H1 (cell line): ENCODE measurements around the gene BSN. TPM values are rescaled to one million over a fixed set of nuclear protein-coding genes. Genes with fewer than 3 reads are reported as not detected.

Source experiments
- CTCF ChIA-PET: fragments of 300-600 bp; sonication (Branson Sonifier 250); formaldehyde crosslinking; loops from one replicate; lab custom pipeline; 2021; ENCODE audit not compliant: partially characterized antibody; lab: Charles Lee
- POLR2A ChIA-PET: fragments of 300-600 bp; sonication (Branson Sonifier 250); formaldehyde crosslinking; loops from one replicate; lab custom pipeline; 2021; ENCODE audit warnings: inconsistent platforms; ENCODE audit not compliant: partially characterized antibody; lab: Charles Lee
- DNase-seq, 2 experiments: peaks; one replicate each; pipeline versions ENCODE4 v3.0.0 to v3.0.0-alpha.2; 2010 to 2022; ENCODE audit warnings: low spot score in 2 of 2, low read depth in 1 of 2, mixed read lengths in 1 of 2
- FAIRE-seq: peaks from 2 replicates; lab custom pipeline; 2011; peaks lifted over from hg19 to GRCh38; lab: Jason Lieb, UNC
- H2AFZ ChIP-seq: 2 replicates; pipeline ENCODE4 v1.8.1; 2012; ENCODE audit warnings: low read length, inconsistent platforms
- H2AK5ac ChIP-seq: 2 replicates; pipeline ENCODE4 v1.6.1; 2013; ENCODE audit warnings: low read depth, low read length
- H2BK120ac ChIP-seq: replicated peaks from 2 replicates; pipeline ENCODE3; 2013; ENCODE audit warnings: low read depth, low read length, inconsistent platforms
- H2BK12ac ChIP-seq: 2 replicates; pipeline ENCODE4 v1.6.1; 2013; ENCODE audit warnings: low read depth, low read length
- H2BK15ac ChIP-seq: 2 replicates; pipeline ENCODE4 v1.6.1; 2013; ENCODE audit warnings: low read length
- H2BK20ac ChIP-seq: 2 replicates; pipeline ENCODE4 v1.6.1; 2013; ENCODE audit warnings: low read length
- H2BK5ac ChIP-seq: 2 replicates; pipeline ENCODE4 v1.6.1; 2013; ENCODE audit warnings: low read depth, low read length
- H3K14ac ChIP-seq: 2 replicates; pipeline ENCODE4 v1.6.1; 2013; ENCODE audit warnings: inconsistent platforms; ENCODE audit not compliant: insufficient read length
- H3K18ac ChIP-seq: 2 replicates; pipeline ENCODE4 v1.6.1; 2013; ENCODE audit warnings: low read length; ENCODE audit errors: extremely low read depth
- H3K23ac ChIP-seq: 2 replicates; pipeline ENCODE4 v1.6.1; 2013; ENCODE audit warnings: inconsistent platforms; ENCODE audit not compliant: insufficient read length
- H3K23me2 ChIP-seq: 2 replicates; pipeline ENCODE4 v1.6.1; 2013; ENCODE audit warnings: low read depth, low read length
- H3K27ac ChIP-seq: 2 replicates; pipeline ENCODE4 v1.6.1; 2011; ENCODE audit warnings: low read depth, low read length, inconsistent platforms
- H3K27me3 ChIP-seq, 4 experiments: replicated peaks in 1 of 4; 1 replicate in 1 of 4; 2 replicates in 3 of 4; pipeline versions ENCODE4 v1.6.1 to v1.8.1; 2011 to 2013; ENCODE audit warnings: low read length in 3 of 4, mild to moderate bottlenecking in 3 of 4, inconsistent platforms in 2 of 4, mixed read lengths in 2 of 4, moderate library complexity in 1 of 4; ENCODE audit not compliant: control insufficient read depth in 3 of 4, insufficient read depth in 3 of 4; ENCODE audit errors: extremely low read depth in 1 of 4
- H3K36me3 ChIP-seq, 4 experiments: 2 replicates each; pipeline versions ENCODE4 v1.6.1 to v1.8.1; 2011 to 2013; ENCODE audit warnings: mild to moderate bottlenecking in 4 of 4, low read length in 3 of 4, moderate library complexity in 2 of 4, control low read depth in 1 of 4, inconsistent platforms in 1 of 4; ENCODE audit not compliant: insufficient read depth in 4 of 4, control insufficient read depth in 2 of 4
- H3K4ac ChIP-seq: replicated peaks from 2 replicates; pipeline ENCODE3; 2013; ENCODE audit warnings: low read length, low read depth, mixed read lengths, inconsistent platforms; ENCODE audit not compliant: insufficient read length
- H3K4me1 ChIP-seq, 4 experiments: replicated peaks in 1 of 4; 1 replicate in 1 of 4; 2 replicates in 3 of 4; pipeline versions ENCODE4 v1.6.1 to v1.8.1; 2011 to 2013; ENCODE audit warnings: low read length in 3 of 4, inconsistent platforms in 2 of 4, mixed read lengths in 1 of 4; ENCODE audit not compliant: insufficient read depth in 4 of 4, control insufficient read depth in 3 of 4
- H3K4me2 ChIP-seq, 2 experiments: 2 replicates each; pipeline versions ENCODE4 v1.6.1 to v1.8.1; 2011 to 2013; ENCODE audit warnings: low read depth in 2 of 2, low read length in 2 of 2, control low read depth in 1 of 2, inconsistent platforms in 1 of 2, mild to moderate bottlenecking in 1 of 2; ENCODE audit not compliant: insufficient read depth in 1 of 2
- H3K4me3 ChIP-seq, 4 experiments: fragments of 200-600, 300-600 bp in 1 of 4; sonication (generic), shearing (Covaris generic), sonication (Bioruptor Twin) in 1 of 4; 2 replicates each; pipeline versions ENCODE4 v1.5.1 to v1.8.1; 2011 to 2016; ENCODE audit warnings: low read length in 4 of 4, low read depth in 3 of 4, control low read depth in 2 of 4, inconsistent platforms in 2 of 4, mild to moderate bottlenecking in 2 of 4, mixed read lengths in 1 of 4, moderate library complexity in 1 of 4; ENCODE audit not compliant: insufficient read depth in 2 of 4; ENCODE audit errors: extremely low read depth in 1 of 4
- H3K56ac ChIP-seq: replicated peaks from 2 replicates; pipeline ENCODE3; 2013; ENCODE audit warnings: low read depth, mild to moderate bottlenecking, mixed read lengths, low read length, inconsistent platforms; ENCODE audit not compliant: insufficient read length
- H3K79me1 ChIP-seq: 2 replicates; pipeline ENCODE4 v1.6.1; 2013; ENCODE audit warnings: low read depth, low read length, control low read depth
- H3K79me2 ChIP-seq, 2 experiments: 2 replicates each; pipeline versions ENCODE4 v1.6.1 to v1.8.1; 2012 to 2013; ENCODE audit warnings: low read length in 2 of 2, mild to moderate bottlenecking in 2 of 2, inconsistent platforms in 1 of 2; ENCODE audit not compliant: insufficient read depth in 2 of 2, control insufficient read depth in 1 of 2
- H3K9ac ChIP-seq, 4 experiments: replicated peaks in 1 of 4; 1 replicate in 1 of 4; 2 replicates in 3 of 4; pipeline versions ENCODE4 v1.6.1 to v1.8.1; 2011 to 2013; ENCODE audit warnings: low read depth in 3 of 4, low read length in 3 of 4, control low read depth in 2 of 4, mild to moderate bottlenecking in 2 of 4, moderate library complexity in 2 of 4, inconsistent platforms in 1 of 4; ENCODE audit errors: extremely low read depth in 1 of 4
- H3K9me3 ChIP-seq, 2 experiments: 2 replicates each; pipeline versions ENCODE4 v1.6.1 to v1.8.1; 2012 to 2013; ENCODE audit warnings: mild to moderate bottlenecking in 2 of 2, moderate library complexity in 2 of 2, control low read depth in 1 of 2, inconsistent platforms in 1 of 2, low read depth in 1 of 2, low read length in 1 of 2, mixed read lengths in 1 of 2; ENCODE audit not compliant: insufficient read depth in 2 of 2
- H4K20me1 ChIP-seq, 2 experiments: replicated peaks in 1 of 2; 2 replicates each; pipeline versions ENCODE3 to v1.8.1; 2011 to 2013; ENCODE audit warnings: inconsistent platforms in 2 of 2, low read length in 2 of 2, mild to moderate bottlenecking in 1 of 2; ENCODE audit not compliant: insufficient read depth in 2 of 2, control insufficient read depth in 1 of 2
- H4K5ac ChIP-seq: 2 replicates; pipeline ENCODE4 v1.6.1; 2013; ENCODE audit warnings: low read length, low read depth, mixed read lengths, inconsistent platforms; ENCODE audit not compliant: insufficient read length
- H4K8ac ChIP-seq: 2 replicates; pipeline ENCODE4 v1.8.0; 2013; ENCODE audit warnings: mild to moderate bottlenecking, moderate library complexity, low read length, inconsistent platforms; ENCODE audit not compliant: insufficient read depth; ENCODE audit errors: extremely low read depth
- H4K91ac ChIP-seq: replicated peaks from 2 replicates; pipeline ENCODE3; 2013; ENCODE audit warnings: low read length, mixed read lengths, inconsistent platforms; ENCODE audit not compliant: insufficient read length
- ASH2L ChIP-seq: fragments of 200-600, 300-600 bp; sonication (generic); IDR thresholded peaks from one replicate; pipeline ENCODE4 v1.7.1; 2017; ENCODE audit warnings: low read length
- CHD1 ChIP-seq: IDR thresholded peaks from 2 replicates; pipeline ENCODE4 v1.6.1; 2012; ENCODE audit warnings: low read depth, low read length, improper control_type of control experiment
- CHD2 ChIP-seq: IDR thresholded peaks from 2 replicates; pipeline ENCODE4 v1.6.1; 2012; ENCODE audit warnings: low read length, improper control_type of control experiment
- EP300 ChIP-seq, 2 experiments: IDR thresholded peaks; 1 replicate in 1 of 2; 2 replicates in 1 of 2; pipeline ENCODE4 v1.6.1; 2011 to 2012; ENCODE audit warnings: low read depth in 2 of 2, low read length in 2 of 2, mild to moderate bottlenecking in 2 of 2, borderline replicate concordance in 1 of 2, inconsistent platforms in 1 of 2, moderate library complexity in 1 of 2
- EZH2 ChIP-seq: fragments of 200-600 bp; sonication (generic); IDR thresholded peaks from 2 replicates; pipeline ENCODE4 v1.7.1; 2012; ENCODE audit warnings: low read depth, mild to moderate bottlenecking, moderate library complexity, low read length, inconsistent platforms; ENCODE audit not compliant: severe bottlenecking
- KDM1A ChIP-seq: fragments of 200-600, 300-600 bp; sonication (generic); IDR thresholded peaks from 2 replicates; pipeline ENCODE4 v1.7.1; 2016; ENCODE audit warnings: mild to moderate bottlenecking, low read length, borderline replicate concordance
- POU5F1 ChIP-seq: IDR thresholded peaks from 2 replicates; pipeline ENCODE4 v1.6.1; 2011; ENCODE audit warnings: low read depth, mild to moderate bottlenecking, low read length, moderate library complexity
- RAD21 ChIP-seq, 2 experiments: IDR thresholded peaks in 1 of 2; conservative IDR thresholded peaks in 1 of 2; 2 replicates each; pipeline ENCODE4 v1.6.1; 2011; ENCODE audit warnings: low read depth in 2 of 2, low read length in 2 of 2, improper control_type of control experiment in 1 of 2, inconsistent platforms in 1 of 2, mild to moderate bottlenecking in 1 of 2, moderate library complexity in 1 of 2
- RNF2 ChIP-seq: fragments of 200-900, 300-1000 bp; sonication (generic); IDR thresholded peaks from 2 replicates; pipeline ENCODE4 v1.7.1; 2016; ENCODE audit warnings: borderline replicate concordance, low read depth, mild to moderate bottlenecking, antibody characterized with exemption, low read length; ENCODE audit not compliant: poor library complexity, severe bottlenecking; ENCODE audit errors: missing control alignments
- SAP30 ChIP-seq: fragments of 300-600 bp; sonication (generic); IDR thresholded peaks from 2 replicates; pipeline ENCODE4 v1.7.1; 2012; ENCODE audit warnings: low read length, moderate library complexity, mild to moderate bottlenecking, inconsistent platforms; ENCODE audit not compliant: insufficient read depth, insufficient replicate concordance
- SP2 ChIP-seq: IDR thresholded peaks from 2 replicates; pipeline ENCODE4 v1.6.1; 2012; ENCODE audit warnings: mild to moderate bottlenecking, low read length, inconsistent platforms
- SRF ChIP-seq: IDR thresholded peaks from 2 replicates; pipeline ENCODE4 v1.6.1; 2011; ENCODE audit warnings: mild to moderate bottlenecking, low read depth, low read length, moderate library complexity
- SUZ12 ChIP-seq: fragments of 200-600 bp; sonication (generic); IDR thresholded peaks from 2 replicates; pipeline ENCODE4 v1.6.1; 2012; ENCODE audit warnings: mild to moderate bottlenecking, inconsistent platforms, low read length, moderate library complexity, mixed read lengths
- WGBS, 2 experiments: shearing (Covaris generic) in 1 of 2; methylation state at CpG; one replicate each; pipeline versions ENCODE4 v1.1.6 to v1.1.7; 2013 to 2015; ENCODE audit warnings: low lambda C conversion rate in 2 of 2, mixed read lengths in 2 of 2, inconsistent platforms in 1 of 2, low coverage in 1 of 2, missing lambda C conversion rate in 1 of 2; ENCODE audit not compliant: insufficient replicate concordance in 2 of 2, insufficient coverage in 1 of 2, insufficient read length in 1 of 2; ENCODE audit errors: extremely low coverage in 1 of 2, missing lambda C conversion rate in 1 of 2; 5-methylcytosine and 5-hydroxymethylcytosine counted together
- polyA plus RNA-seq, 7 experiments: library from polyadenylated mRNA; depleted of rRNA in 3 of 7; stranded (reverse) in 5 of 7; unstranded in 2 of 7; fragments of >200 nt in 5 of 7; fragments of 200-250 nt in 2 of 7; gene quantifications; 1 replicate in 5 of 7; 2 replicates in 1 of 7; 4 replicates in 1 of 7; pipeline versions ENCODE4 v1.2.1 to v1.2.3, GENCODE V29; 2011 to 2013; ENCODE audit warnings: missing spikeins in 2 of 7, mixed read lengths in 2 of 7
- total RNA-seq: library from RNA; stranded (reverse); fragmentation: NEBNext Ultra II Directional; extraction: Animal tissue kit (Norgen Biotek cat#: 25700); gene quantifications from 2 replicates; pipeline ENCODE4 v1.2.1, GENCODE V29; 2021

BSN gene
- total and polyA plus RNA-seq, 2 of the 8 experiments (the other 6 are each of a cell fraction or from before 2014, with no cell fraction given): 0.60 to 3.0 TPM

- Histone ChIP-seq H3K36me3 (no peaks in the 10 kb centered on the region; a peak in 1 of 8 replicates), H3K14ac (no peak overlapping the region), H3K79me1 (no peaks in the 10 kb centered on the region), H3K9me3 (no peaks in the 10 kb centered on the region), H2BK12ac (no peak overlapping the region), H2AK5ac (no peak overlapping the region), H3K79me2 (no peaks in the 10 kb centered on the region), H2AFZ (no peak overlapping the region), H4K8ac (no peak overlapping the region; the same call in 1 of the 2 replicates), H4K91ac (no peak overlapping the region), H3K18ac (no peak overlapping the region; the same call in 1 of the 2 replicates), H3K4me2 (no peak overlapping the region), H4K20me1 (no peaks in the 10 kb centered on the region), H3K4ac (no peak overlapping the region), H3K9ac (no peak overlapping the region), H3K4me1 (peaks cover 0 to 3% (median 0%) of the 10 kb centered on the region in 4 experiments; a peak in 1 of 7 replicates), H2BK5ac (no peak overlapping the region), H3K23me2 (no peaks in the 10 kb centered on the region), H3K27me3 (no peaks in the 10 kb centered on the region), H3K23ac (no peak overlapping the region), H4K5ac (no peak overlapping the region), H3K27ac (no peak overlapping the region), H3K56ac (no peak overlapping the region), H2BK120ac (no peak overlapping the region), H2BK15ac (no peak overlapping the region), H2BK20ac (no peak overlapping the region), H3K4me3 (no peak overlapping the region)
- ChIA-PET POLR2A (no interaction called here), CTCF (interaction anchor here (0.6 to 0.9 kb wide), 3 partner anchors 27 to 76 kb away, joined by 3 read pairs; no protein-coding TSS in a partner anchor)
- DNase-seq (no peak), FAIRE-seq (no peak)
- 83% methylated on average over 9 of the region's 9 CpGs; no CpG with 5 or more reads in 1 of the 2 experiments for WGBS, 2 experiments
- TF ChIP-seq RNF2: no peak
- TF ChIP-seq EP300 (IDR thresholded peaks at IDR 0.05; ENCODE audit: borderline replicate concordance in 1 of 2, low read depth in 2 of 2, low read length in 2 of 2): no peak
- TF ChIP-seq ASH2L: no peak
- TF ChIP-seq SAP30: no peak
- TF ChIP-seq EZH2: no peak
- TF ChIP-seq CHD2: no peak
- TF ChIP-seq SUZ12: no peak
- TF ChIP-seq SRF: no peak
- no peak for TF ChIP-seq KDM1A
- no peak for TF ChIP-seq CHD1
- TF ChIP-seq RAD21 (IDR thresholded peaks at IDR 0.05 in 1 of 2, conservative IDR thresholded peaks at IDR 0.05 in 1 of 2; ENCODE audit: low read depth in 2 of 2, low read length in 2 of 2): no peak
- no peak for TF ChIP-seq SP2
- TF ChIP-seq POU5F1: no peak
Measured at GRCh38 chr3:49642708-49643145, 88.5 kb downstream of the BSN start.
